Stimulated activated CD4-positive, alpha-beta T cell treated with anti-CD3 and anti-CD28 coated beads, Interleukin-4, amount 100 ng/mL, for 24 hours (primary cell): ENCODE measurements around the gene SPATA13.
"Not testable (repeated sequence)": the region's sequence is repeated elsewhere in the genome, so short reads cannot be mapped to it uniquely, and the experiment has no call there.

ENCODE experiments used
- DNase-seq: peaks from one replicate; pipeline ENCODE4 v3.0.0-alpha.2; 2020

Gene SPATA13

DNA sequence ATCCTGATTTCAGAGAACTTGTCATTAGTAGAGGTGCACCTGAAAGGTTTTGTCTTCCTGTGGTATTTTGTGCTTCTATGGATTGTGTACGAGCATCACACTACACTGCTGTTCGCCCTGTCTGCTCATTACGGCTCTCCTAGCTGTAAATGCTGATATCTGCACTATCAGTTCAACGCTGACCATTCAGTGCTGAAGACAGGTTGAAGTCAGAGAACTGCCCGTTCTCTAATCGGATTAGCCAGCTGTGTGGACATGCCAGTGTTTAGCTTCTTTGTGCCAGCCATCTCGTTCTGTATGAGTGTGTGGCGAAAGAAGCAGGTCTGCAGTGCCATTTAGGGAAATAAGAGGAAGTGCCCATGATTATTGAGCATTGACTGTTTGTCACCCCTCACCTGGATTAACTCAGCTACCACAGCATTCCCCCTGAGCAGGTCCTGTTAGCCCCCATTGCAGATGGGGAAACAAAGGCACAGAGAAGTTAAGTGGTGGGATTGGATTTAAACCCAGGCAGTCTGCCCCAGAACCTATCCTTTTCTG is 127.3 kb downstream of the SPATA13 start:
- no peak for DNase-seq

DNA sequence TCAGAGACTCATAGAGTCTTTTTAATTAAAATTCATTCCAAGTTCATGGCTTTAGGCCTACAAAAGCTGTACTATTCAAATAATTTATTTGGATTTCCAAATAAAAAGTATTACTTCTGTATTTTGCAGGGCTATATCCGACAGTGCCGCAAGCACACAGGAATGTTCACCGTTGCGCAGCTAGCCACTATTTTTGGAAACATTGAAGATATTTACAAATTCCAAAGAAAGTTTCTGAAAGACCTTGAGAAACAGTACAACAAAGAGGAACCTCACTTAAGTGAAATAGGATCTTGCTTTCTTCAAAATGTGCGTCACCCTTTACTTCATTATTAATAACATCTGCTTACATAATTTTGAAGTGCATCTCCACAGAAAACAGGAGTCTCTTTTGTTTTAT is 128.3 kb downstream of the SPATA13 start:
- DNase-seq: no peak

DNA sequence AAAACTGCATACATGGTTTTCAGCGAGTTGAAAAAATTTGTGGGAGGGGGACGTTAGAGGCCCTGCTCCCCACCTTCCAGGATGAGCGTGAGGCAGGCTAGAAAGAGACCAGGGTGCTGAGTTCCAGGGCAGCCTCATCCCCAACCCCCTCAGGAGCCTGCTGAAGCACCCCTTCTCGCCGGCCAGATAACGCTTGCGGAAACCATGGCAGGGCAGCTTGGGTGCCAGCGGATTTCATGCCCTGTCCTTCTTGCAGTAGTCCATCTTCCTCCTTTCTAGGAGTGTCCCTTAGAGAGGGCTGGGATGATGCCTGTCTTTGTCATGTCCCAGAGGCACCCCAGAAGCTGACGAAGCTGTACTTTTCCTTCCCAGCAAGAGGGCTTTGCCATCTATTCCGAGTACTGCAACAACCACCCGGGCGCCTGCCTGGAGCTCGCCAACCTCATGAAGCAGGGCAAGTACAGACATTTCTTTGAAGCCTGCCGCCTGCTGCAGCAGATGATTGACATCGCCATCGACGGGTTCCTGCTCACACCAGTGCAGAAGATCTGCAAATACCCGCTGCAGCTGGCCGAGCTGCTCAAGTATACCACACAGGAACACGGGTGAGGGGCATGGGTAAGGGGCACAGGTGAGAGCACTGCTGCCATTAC is 129.9 kb downstream of the SPATA13 start:
- DNase-seq: no peak

DNA sequence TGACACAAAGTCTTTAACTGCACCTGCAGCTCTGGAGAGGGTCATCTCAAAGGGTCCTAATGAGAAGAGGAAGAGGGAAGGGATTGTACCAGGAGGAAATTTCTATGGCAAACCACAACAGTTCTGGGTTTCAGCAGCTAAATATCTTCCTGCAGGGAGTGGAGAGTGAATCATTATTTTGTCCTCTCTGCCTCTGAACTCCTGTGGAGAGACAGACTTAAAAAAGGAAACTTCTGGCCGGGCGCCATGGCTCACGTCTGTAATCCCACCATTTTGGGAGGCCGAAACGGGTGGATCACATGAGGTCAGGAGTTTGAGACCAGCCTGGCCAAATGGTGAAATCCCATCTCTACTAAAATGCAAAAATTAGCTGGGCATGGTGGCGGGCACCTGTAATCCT is 132.0 kb downstream of the SPATA13 start:
- DNase-seq: no peak

DNA sequence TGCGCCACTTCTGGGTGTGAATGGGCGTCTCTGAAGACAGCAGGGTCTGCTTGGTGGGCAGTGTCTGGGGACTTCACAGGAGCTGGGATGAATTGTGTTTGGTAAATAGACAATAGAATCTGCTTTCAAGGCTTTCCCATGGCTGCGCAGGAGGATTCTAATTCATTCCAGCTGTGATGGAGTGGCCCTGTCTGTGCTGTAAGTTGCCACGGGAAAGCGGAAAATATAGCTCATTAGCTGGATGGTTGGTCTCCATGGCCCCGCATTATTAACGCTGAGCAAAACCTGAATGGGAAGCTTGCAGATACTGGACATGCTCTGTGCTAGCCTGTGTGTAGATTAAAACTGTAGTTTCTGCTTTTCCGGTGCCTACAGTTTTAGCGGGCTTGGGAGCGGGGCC is 133.2 kb downstream of the SPATA13 start:
- no peak for DNase-seq

DNA sequence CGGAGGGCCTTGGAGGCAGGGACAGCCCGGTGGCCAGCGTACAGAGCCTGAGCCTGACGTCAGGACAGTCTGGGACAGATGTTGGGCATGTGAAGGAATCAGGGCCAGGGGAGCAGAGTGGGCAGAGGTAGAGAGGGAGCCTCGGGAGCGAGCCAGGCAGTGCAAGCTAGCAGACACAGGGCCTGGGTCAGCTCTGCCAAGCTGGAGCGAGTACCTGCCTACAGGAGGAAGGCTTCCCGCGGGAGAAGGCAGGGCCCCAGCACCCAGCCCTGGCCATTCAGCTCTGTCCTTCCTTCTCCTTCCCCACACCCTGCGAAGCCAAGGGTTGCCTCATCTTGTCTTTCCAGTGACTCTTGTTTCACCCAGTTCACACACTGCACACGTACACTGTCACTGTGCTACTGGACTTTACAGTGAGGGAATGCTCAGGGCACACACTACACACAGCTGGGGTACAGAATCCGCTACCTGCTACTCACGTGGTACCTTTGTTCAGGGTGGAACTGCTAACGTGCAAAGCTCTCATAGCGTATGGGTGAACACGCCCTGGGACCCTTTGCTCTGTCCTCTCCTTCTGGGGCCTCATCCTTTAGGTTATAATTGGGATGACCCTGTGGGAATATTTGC is 139.1 kb downstream of the SPATA13 start:
- no peak for DNase-seq

DNA sequence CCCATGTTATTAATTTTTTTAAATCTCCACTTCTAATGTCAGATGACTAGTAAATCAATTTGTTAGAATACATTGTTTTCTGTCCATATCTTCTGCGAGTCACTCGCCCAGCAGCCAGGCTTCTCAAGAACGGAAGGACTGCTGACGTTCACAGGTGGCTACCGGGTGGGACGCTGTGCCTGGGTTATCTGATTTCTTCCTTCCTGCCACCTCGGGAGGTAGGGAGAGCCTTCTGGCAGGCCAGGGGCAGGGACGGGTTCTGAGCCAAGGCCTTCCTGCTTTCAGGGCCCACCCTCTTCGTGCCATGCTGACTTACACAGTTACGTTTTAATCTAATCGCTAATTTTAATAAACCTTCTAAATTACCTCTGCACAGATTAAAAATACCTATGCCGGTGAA is 140.9 kb downstream of the SPATA13 start:
- DNase-seq: no peak

DNA sequence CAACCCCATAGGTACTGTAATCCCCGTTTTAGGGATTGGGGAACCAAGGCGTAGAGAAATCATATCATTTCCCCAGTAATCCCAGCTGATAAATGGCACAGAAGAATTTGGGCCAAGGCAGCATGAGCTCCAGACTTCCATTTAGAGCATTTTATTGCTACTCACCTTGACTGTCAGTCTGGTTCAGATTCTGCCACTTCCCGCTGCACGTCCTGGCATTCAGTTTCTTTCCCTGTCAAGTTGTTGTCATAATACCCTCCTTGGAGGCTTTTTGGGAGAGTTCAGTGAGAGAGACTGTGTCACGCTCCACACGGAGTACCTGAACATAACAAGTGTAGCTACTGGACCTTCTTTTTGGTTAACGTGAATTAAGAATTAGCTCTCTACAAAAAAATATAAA is 141.4 kb downstream of the SPATA13 start:
- DNase-seq: no peak

DNA sequence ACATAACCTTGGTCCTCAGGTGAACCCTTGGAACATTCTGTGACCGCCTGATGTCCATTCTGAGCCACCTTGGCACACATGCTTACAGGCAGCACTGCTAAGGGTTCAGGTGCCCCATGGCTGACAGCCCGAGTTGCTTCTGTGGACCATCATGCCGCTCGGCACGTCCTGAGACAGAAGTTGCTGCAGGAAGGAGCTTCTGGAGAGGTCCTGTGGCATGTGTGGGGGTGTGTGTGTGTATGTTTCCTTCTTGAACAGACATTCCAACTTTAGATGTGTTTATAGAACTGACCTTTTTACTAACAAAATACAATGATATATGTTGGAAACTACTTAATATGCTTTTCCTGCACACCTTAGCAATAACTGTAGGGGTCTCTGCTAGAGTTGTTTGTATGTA is 144.1 kb downstream of the SPATA13 start:
- DNase-seq: no peak

DNA sequence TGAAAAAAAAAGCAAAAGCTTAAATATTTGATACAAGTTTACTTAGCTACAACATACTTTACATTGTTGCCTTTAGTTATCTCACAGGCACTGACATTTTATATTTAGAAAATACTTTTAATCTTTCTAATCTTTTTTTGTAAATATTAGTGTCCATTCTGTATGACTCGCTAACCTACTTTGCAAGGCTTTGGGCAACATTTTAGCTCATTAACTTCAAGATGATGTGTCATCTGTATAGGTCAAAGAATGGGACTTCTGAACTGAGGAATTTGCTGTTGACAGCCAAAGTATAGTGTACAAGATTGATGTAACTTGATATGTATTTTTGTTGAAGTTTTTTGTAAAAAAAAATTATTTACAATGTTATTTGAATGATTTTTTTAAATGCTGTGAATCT is 146.1 kb downstream of the SPATA13 start:
- no peak for DNase-seq

DNA sequence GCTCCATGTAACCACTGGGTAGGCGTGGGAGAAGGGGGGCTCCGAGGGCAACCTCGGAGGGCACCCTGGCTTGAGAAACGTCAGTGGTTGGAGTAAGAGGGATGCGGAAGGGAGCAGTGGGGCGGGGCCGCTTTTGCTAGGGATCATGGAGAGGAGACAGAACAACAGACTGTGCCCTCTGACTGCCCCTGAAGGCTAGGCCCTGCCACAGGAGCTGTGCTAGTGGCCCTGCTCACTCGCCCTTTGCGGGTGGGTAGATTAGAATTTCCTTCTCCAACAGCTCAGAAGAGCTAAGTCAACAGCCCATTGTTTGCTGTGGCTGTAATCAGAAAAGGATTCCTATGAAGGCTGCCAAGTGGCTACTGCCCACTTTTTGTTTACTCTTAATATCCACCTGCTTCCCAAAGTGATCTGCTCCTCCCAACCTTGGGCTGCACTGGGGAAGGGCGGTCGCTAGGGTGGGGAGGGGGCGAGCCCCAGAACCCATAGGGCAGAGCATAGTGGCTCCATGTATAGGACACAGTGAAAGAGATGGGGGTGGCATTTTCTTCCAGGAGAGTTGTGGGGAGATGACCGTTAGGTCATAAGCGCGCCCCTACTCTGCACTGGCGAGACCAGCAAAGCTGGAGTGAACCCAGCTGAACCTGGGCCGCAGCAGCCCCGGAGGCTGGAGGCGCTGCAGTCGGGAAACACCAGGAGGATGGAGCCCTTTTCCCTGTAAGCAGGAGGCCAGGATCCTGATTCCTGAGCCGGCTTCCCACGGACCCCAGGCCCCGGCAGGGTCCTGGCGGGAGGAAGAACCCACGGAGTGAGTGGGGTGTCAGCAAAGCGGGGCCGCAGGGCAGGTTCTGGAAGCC is 146.9 kb downstream of the SPATA13 start:
- DNase-seq: no peak

DNA sequence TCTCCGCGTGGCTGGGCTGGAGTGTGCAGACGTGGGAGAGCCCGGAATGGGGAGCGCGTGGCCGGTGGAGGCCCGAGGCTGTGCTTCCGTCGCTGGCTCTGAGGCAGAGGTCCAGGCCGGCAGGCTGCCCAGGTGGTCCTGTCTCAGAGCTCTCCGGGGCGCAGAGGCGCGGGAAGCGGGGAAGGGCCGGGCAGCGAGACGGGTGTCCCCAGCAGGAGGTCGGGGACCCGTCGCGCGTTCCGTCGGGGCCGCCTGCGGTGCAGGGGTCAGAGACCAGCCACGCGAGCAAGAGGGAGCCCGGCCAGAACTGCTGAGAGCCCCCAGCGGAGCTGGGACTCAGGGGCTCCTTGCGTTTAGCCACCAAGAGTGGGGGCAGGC is 147.5 kb downstream of the SPATA13 start:
- DNase-seq: no peak

DNA sequence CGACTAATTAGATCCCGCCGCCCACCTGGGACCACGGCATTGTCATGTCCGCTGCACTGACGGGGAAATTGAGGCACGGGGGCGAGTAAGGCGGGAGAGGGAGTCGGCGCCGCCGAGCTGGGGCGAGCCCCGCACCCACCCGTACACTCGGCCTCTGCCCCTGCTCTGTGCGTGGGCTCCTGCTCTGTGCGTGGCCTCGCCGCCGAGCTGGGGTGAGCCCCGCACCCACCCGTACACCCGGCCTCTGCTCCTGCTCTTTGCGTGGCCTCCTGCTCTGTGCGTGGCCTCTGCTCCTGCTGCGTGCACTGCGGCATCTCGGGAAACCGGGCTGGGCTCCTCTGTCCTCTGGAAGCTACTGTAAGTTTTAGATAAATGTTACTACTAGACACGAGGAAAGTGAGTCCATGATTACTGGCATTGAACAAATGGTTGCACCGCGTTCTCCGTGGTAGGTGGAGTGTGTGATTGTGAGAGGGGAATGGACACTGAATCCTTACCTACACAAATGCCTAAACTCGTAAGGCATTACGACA is 148.0 kb downstream of the SPATA13 start:
- no peak for DNase-seq

DNA sequence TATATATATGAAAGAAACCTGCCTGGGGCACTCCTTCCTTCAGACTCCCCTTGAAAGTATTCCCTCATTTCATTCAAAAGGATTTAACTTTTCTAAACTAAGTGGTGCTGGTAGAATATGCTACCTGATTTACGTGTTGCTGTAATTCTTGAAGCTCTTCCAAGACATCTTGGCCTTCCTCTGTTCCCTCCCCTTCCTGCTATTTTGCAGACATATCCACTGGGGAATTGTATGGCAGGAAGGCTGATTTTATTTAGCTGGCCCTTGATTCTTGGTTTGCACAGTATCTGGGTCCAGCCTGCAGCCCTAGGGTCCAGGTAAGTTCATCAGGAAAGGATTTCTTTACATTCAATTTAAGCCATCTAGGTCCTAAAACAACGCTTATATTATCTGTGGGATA is 148.8 kb downstream of the SPATA13 start, which contains the start of gene C1QTNF9:
TSS of gene C1QTNF9 (plus strand) at position 281 of the 400 bp plus-strand sequence. CDS start 6,424 bp downstream, outside the sequence.
- not testable (repeated sequence) for DNase-seq

DNA sequence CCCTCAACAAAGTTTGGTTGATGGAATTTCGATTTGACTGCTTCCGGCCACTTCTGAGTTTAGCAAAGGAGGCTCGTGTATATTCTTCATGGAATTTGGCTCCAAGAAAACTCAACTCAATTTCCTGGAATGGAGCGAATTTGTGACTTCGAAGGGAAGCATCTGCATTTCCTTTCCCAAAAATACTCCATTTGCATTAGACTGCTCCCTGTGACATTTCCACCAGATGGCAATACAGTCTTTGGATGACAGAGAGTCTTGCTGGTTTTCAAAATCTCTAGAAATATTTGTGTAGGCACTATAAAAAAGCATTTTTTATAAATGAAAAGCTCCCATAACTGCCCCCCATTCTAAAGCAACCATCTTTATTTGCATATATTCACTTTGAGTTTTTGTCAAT is 152.9 kb downstream of the SPATA13 start:
- no peak for DNase-seq

DNA sequence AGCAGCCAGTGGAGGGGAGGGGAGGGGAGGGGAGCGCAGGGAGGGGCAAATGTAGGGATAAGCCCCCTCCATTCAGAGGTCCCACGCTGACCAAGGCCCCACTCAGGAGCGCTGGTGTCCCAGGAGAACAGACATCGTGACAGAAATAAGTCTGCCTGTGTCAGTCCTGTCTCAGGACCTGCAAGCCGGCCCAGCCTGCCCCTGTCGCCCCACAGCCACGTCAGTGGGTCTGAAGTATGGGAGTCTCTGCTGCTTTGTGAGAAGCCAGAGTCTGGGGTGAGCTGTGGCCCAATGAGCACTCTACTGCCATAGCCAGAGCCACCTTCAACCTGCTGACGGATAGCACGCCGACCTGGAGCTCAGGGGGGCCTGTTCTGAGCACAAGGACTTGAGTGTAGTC is 157.3 kb downstream of the SPATA13 start:
- not testable (repeated sequence) for DNase-seq

DNA sequence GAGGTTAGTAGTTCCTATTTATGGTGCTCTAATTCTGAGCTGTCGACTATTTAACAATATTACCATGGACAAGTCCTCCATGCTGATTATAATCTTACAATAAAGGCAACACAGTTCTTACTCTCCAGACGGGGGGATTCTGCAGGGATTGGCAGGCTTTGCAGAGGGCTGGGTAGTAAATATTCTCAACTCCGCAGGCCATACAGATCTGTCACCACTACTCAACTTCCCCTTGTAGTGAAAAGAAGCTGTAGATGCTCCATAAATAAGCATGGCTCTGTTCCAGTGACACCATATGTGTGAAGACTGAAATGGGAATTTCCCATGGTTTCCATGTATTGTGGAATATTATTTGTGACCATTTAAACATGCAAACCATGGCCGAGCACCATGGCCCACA is 158.4 kb downstream of the SPATA13 start:
- DNase-seq: not testable (repeated sequence)

DNA sequence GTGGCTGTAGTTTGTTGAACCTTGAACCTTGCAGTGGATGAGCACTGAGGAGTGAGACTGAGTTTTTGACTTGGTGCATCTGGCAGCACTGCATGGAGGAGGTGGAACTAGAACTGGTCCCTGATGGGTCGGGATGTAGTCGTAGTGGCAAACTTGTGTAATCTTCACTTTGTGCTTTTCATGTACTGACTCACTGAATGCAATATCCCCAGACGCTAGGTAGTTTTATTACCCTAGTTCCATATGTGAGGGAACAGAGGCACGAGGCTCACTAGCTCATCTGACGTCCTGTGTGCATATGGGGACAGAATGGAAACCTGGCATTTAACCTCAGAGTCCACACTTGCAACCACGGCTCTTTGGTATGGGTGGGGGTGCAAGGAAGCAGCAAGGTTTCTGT is 159.1 kb downstream of the SPATA13 start:
- DNase-seq: not testable (repeated sequence)

DNA sequence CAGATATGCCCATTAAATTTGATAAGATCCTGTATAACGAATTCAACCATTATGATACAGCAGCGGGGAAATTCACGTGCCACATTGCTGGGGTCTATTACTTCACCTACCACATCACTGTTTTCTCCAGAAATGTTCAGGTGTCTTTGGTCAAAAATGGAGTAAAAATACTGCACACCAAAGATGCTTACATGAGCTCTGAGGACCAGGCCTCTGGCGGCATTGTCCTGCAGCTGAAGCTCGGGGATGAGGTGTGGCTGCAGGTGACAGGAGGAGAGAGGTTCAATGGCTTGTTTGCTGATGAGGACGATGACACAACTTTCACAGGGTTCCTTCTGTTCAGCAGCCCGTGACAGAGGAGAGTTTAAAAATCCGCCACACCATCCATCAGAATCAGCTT is 160.9 kb downstream of the SPATA13 start:
- not testable (repeated sequence) for DNase-seq

DNA sequence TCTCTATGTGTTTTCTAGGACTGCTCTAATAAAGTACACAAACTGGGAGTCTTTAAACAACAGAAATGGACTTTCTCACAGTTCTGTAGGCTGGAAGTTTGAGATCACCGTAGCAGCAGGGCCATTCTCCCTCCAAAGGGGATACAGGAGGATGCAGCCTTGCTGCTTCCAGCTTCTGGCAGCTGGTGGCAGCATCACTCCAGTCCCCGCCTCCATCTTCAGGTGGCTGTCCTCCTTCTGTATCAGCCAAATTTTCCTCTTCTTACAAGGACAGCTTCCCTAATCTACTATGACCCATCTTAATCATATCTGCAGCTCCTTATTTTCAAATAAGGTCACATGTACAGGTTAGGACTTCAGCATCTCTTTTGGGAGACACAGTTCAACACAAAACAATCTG is 161.9 kb downstream of the SPATA13 start:
- not testable (repeated sequence) for DNase-seq

DNA sequence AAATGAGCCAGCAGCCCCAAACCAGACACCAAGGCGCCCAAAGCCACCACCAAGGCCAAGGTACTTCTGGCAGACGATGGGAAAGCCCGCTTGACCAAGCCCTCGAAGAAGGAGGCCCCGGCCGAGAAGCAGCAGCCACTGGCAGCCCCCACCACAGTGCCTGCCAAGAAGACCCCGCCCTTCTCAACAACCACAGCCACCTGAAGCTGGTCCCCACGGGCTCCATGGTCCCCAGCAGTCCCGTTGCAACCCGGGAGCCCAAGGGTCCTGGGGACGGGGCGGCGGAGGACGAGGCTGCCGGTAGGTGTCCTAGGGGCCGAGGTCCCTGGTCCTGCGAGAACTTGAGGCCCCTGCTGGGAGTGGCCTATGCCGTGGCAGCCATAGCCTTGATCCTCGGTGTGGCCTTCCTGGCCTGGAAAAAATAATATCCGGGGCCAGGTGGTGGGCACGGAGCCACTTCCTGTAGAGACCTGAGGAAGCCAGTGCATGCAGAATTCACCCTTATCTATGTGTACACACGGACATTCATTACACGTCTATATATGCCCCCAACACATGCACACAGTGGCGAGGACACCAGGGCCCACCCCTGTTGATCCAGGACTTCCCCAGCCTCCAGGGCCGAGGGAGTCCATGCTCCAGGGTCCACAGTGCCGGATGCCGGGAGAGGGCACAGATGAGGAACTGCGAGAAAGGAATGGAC is 162.7 kb downstream of the SPATA13 start:
- DNase-seq: no peak

DNA sequence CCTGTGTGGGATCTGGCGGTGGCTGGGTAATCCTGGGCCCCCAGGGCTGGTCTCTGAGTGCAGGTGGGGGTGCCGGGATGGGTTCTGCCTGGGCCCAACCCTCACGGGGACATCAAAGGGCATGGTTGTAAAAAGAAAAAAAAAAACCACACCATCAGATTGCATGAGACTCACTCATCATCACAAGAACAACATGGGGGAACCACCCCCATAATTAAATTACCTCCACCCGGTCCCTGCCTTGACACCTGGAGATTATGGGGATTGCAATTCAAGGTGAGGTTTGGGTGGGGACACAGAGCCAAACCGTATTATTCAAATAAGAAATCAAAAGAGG is 163.2 kb downstream of the SPATA13 start:
- no peak for DNase-seq

DNA sequence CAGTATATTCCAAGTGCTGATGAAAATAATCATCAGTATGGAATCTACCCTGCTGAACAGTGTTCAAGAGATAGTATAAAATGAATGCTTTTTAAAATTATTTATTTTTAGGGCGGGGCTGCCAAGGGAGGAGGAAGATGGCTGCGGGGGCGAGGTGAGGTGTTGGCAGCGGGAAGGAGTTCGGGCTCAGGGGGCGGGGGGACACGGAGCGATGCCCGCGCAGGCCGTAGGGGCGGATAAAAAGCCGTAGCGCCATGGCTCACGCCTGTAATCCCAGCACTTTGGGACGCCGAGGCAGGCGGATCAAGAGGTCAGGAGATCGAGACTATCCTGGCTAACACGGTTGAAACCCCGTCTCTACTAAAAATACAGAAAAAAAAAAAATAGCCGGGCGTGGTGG is 167.1 kb downstream of the SPATA13 start:
- DNase-seq: not testable (repeated sequence)
